Glutamatergic neuron (in vitro differentiated cells): ENCODE data around the gene PROCA1. TPM values are rescaled to one million over a fixed set of nuclear protein-coding genes. Genes with fewer than 3 reads are reported as not detected.

Experiments used
- DNase-seq: peaks from one replicate; pipeline ENCODE4 v3.0.0; 2022
- H3K27ac Mint-ChIP-seq: one replicate; pipeline ENCODE4 v1.8.0; 2020; ENCODE audit warnings: mild to moderate bottlenecking, mixed read lengths, inconsistent platforms; ENCODE audit not compliant: unreplicated experiment
- H3K27me3 Mint-ChIP-seq: one replicate; pipeline ENCODE4 v1.8.0; 2020; ENCODE audit warnings: mild to moderate bottlenecking, moderate library complexity, mixed read lengths, inconsistent platforms; ENCODE audit not compliant: unreplicated experiment
- H3K36me3 Mint-ChIP-seq: one replicate; pipeline ENCODE4 v1.8.0; 2020; ENCODE audit warnings: mild to moderate bottlenecking, mixed read lengths, inconsistent platforms; ENCODE audit not compliant: unreplicated experiment
- H3K4me1 Mint-ChIP-seq: one replicate; pipeline ENCODE4 v1.8.0; 2020; ENCODE audit warnings: mild to moderate bottlenecking, low read depth, mixed read lengths, inconsistent platforms; ENCODE audit not compliant: unreplicated experiment
- H3K4me3 Mint-ChIP-seq: one replicate; pipeline ENCODE4 v1.8.0; 2020; ENCODE audit warnings: mild to moderate bottlenecking, mixed read lengths, inconsistent platforms; ENCODE audit not compliant: unreplicated experiment
- H3K9me3 Mint-ChIP-seq: one replicate; pipeline ENCODE4 v1.8.0; 2020; ENCODE audit warnings: mild to moderate bottlenecking, moderate library complexity, mixed read lengths, inconsistent platforms; ENCODE audit not compliant: unreplicated experiment
- total RNA-seq: library from RNA; stranded (reverse); fragmentation: NEBNext Ultra II Directional; extraction: Animal tissue kit (Norgen Biotek cat#: 25700); gene quantifications from one replicate; pipeline ENCODE4 v1.2.1, GENCODE V29; 2021; ENCODE audit not compliant: unreplicated experiment
- TF ChIP-seq, protein P1 (sequence below): fragments of 200-600 bp; sonication (generic); IDR thresholded peaks from one replicate; pipeline ENCODE4 v1.5.0; 2021; ENCODE audit not compliant: partially characterized antibody, unreplicated experiment

The PROCA1 gene
- total RNA-seq, 1 donor from 2014 or later, result 36.5 TPM

- no peak for DNase-seq
- peaks cover 21% of the 10 kb centered on the region for H3K36me3 Mint-ChIP-seq
- peaks cover 6% of the 10 kb centered on the region for H3K9me3 Mint-ChIP-seq
- TF ChIP-seq, protein P1, sequence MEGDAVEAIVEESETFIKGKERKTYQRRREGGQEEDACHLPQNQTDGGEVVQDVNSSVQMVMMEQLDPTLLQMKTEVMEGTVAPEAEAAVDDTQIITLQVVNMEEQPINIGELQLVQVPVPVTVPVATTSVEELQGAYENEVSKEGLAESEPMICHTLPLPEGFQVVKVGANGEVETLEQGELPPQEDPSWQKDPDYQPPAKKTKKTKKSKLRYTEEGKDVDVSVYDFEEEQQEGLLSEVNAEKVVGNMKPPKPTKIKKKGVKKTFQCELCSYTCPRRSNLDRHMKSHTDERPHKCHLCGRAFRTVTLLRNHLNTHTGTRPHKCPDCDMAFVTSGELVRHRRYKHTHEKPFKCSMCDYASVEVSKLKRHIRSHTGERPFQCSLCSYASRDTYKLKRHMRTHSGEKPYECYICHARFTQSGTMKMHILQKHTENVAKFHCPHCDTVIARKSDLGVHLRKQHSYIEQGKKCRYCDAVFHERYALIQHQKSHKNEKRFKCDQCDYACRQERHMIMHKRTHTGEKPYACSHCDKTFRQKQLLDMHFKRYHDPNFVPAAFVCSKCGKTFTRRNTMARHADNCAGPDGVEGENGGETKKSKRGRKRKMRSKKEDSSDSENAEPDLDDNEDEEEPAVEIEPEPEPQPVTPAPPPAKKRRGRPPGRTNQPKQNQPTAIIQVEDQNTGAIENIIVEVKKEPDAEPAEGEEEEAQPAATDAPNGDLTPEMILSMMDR, result no peak
- H3K4me1 Mint-ChIP-seq, result peaks cover under 1% of the 10 kb centered on the region
- H3K27me3 Mint-ChIP-seq, result peaks cover 3% of the 10 kb centered on the region
- no peak overlapping the region for H3K27ac Mint-ChIP-seq
- peak overlapping the region; percentile 27 for H3K4me3 Mint-ChIP-seq
Observed at GRCh38 chr17:28657756-28658155, 53.9 kb downstream of the PROCA1 start.

DNA sequence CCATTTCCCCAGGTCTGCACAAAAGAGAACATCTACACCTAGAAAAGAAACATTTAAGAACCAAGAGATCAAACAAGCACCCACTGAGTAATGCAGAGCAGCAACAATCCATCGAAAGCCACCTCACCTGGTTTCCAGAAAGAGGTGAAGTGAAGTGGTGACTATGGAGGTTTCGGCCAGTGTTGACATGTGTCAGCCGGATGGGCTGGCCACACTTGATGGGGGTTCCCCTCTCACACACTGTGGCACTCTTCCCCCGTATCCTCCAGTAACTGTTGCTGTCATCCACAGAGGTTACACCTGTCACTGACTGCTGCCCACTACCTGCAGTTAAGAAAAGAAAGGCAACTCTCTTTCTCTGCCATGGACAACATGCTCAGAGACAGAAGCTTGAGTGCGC lies 56.5 kb downstream of the PROCA1 start:
- peaks cover 10% of the 10 kb centered on the region for H3K36me3 Mint-ChIP-seq
- no peak overlapping the region for H3K27ac Mint-ChIP-seq

More for the DNA sequence above, 56.5 kb downstream of the PROCA1 start:
- H3K27me3 Mint-ChIP-seq, result no peaks in the 10 kb centered on the region
- no peak overlapping the region for H3K4me3 Mint-ChIP-seq
- no peaks in the 10 kb centered on the region for H3K4me1 Mint-ChIP-seq
- TF ChIP-seq, protein P1, result no peak
- H3K9me3 Mint-ChIP-seq, result peaks cover 2% of the 10 kb centered on the region
- no peak for DNase-seq

Other genes with a start within 250 kb of the PROCA1 start
- not detected for gene SLC13A2, start 238.2 kb downstream of the PROCA1 start, total RNA-seq
- gene FOXN1, start 205.5 kb downstream of the PROCA1 start, total RNA-seq, result not detected
- gene UNC119, start 159.3 kb downstream of the PROCA1 start, total RNA-seq, result 57.2 TPM
- 63.1 TPM for gene PIGS, start 140.4 kb downstream of the PROCA1 start, total RNA-seq
- 50.9 TPM for gene ALDOC, start 135.0 kb downstream of the PROCA1 start, total RNA-seq
- gene SPAG5, start 112.9 kb downstream of the PROCA1 start, total RNA-seq, result 31.5 TPM
- 44.5 TPM for gene RSKR, start 97.7 kb downstream of the PROCA1 start, total RNA-seq
- 181 TPM for gene BLTP2, start 66.7 kb downstream of the PROCA1 start, total RNA-seq
- gene SDF2, start 50.0 kb downstream of the PROCA1 start, total RNA-seq, result 54.3 TPM
- gene SUPT6H, start 49.7 kb downstream of the PROCA1 start, total RNA-seq, result 108 TPM
- gene RAB34, start 6.0 kb upstream of the PROCA1 start, total RNA-seq, result 54.3 TPM
- gene RPL23A, start 8.1 kb upstream of the PROCA1 start, total RNA-seq, result 627 TPM
- 8.2 TPM for gene TLCD1, start 14.3 kb upstream of the PROCA1 start, total RNA-seq
- 5.9 TPM for gene NEK8, start 16.9 kb upstream of the PROCA1 start, total RNA-seq
- gene TRAF4, start 32.1 kb upstream of the PROCA1 start, total RNA-seq, result 373 TPM
- 44.0 TPM for gene FAM222B, start 130.9 kb upstream of the PROCA1 start, total RNA-seq
- gene ERAL1, start 143.1 kb upstream of the PROCA1 start, total RNA-seq, result 53.3 TPM
- gene FLOT2, start 185.8 kb upstream of the PROCA1 start, total RNA-seq, result 143 TPM
- gene DHRS13, start 191.2 kb upstream of the PROCA1 start, total RNA-seq, result 17.0 TPM
- 59.8 TPM for gene PHF12, start 239.6 kb upstream of the PROCA1 start, total RNA-seq